ENCODE measurements around the gene BBS12.

The BBS12 gene

DNA sequence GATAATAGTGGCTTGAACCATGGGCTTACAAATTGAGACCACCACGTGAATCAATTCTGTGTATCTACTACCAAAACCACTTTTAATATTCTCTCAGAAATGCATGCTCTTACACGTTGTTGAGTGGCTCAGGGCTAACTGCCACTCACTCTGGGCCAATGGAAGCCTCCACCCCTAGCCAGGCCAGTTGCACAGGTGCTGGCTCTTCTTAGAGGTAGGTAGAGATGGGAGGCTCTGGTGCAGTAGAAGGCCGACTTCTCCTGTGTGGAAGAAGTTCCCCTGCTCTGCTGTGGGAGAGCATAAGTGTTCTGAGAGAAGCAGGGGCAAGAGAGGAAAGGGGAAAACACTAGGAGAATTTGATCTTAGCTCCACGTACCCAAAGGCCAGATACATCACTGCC, 25.0 kb upstream of the BBS12 start:
- Histone ChIP-seq H3K4me3 (IDR thresholded peaks at IDR 0.05; ENCODE audit: insufficient read depth, low read depth, low read length) (no peak overlapping the region), H2AFZ (ENCODE audit: low read depth) (no peak overlapping the region), H3K4me2 (no peak overlapping the region), H4K20me1 (ENCODE audit: insufficient read depth) (no peaks in the 10 kb centered on the region), H3K36me3 (ENCODE audit: insufficient read depth) (no peaks in the 10 kb centered on the region), H3K27me3 (ENCODE audit: insufficient read depth, low read depth) (no peaks in the 10 kb centered on the region), H3K9ac (no peak overlapping the region), H3K27ac (no peak overlapping the region), H3K4me1 (ENCODE audit: low read depth, poor library complexity, severe bottlenecking) (peaks cover 4% of the 10 kb centered on the region), H3K79me2 (ENCODE audit: insufficient read depth, low read depth) (no peaks in the 10 kb centered on the region)
- TF ChIP-seq, protein P1, sequence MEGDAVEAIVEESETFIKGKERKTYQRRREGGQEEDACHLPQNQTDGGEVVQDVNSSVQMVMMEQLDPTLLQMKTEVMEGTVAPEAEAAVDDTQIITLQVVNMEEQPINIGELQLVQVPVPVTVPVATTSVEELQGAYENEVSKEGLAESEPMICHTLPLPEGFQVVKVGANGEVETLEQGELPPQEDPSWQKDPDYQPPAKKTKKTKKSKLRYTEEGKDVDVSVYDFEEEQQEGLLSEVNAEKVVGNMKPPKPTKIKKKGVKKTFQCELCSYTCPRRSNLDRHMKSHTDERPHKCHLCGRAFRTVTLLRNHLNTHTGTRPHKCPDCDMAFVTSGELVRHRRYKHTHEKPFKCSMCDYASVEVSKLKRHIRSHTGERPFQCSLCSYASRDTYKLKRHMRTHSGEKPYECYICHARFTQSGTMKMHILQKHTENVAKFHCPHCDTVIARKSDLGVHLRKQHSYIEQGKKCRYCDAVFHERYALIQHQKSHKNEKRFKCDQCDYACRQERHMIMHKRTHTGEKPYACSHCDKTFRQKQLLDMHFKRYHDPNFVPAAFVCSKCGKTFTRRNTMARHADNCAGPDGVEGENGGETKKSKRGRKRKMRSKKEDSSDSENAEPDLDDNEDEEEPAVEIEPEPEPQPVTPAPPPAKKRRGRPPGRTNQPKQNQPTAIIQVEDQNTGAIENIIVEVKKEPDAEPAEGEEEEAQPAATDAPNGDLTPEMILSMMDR (conservative IDR thresholded peaks at IDR 0.05; ENCODE audit: low read depth, low read length) = no peak

DNA sequence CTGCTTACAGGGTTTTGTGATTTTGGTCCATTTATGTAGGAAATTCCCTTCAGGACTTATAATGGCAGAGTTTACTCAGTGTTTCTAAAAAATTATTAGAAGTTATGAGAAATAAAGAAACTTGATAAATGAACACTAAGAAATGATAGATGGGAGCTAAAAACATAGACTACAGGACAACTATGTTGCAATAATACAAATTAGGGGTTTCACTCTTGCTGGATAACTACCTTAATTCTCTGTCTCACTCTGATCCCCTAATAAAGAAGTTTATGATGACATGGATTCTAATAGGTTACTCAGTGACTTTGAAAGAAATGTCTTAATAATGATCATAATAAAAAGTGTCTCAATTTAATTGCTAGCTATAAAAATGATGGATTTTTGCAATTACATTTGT, 23.3 kb upstream of the BBS12 start:
- TF ChIP-seq, protein P1 (conservative IDR thresholded peaks at IDR 0.05; ENCODE audit: low read depth, low read length) = no peak
- H3K27ac ChIP-seq = no peak overlapping the region
- H3K4me3 ChIP-seq (IDR thresholded peaks at IDR 0.05; ENCODE audit: insufficient read depth, low read depth, low read length) = no peak overlapping the region
- no peak overlapping the region for H3K4me2 ChIP-seq
- no peaks in the 10 kb centered on the region for H3K27me3 ChIP-seq (ENCODE audit: insufficient read depth, low read depth)
- no peak overlapping the region for H2AFZ ChIP-seq (ENCODE audit: low read depth)
- peaks cover 10% of the 10 kb centered on the region for H3K4me1 ChIP-seq (ENCODE audit: low read depth, poor library complexity, severe bottlenecking)
- H3K79me2 ChIP-seq (ENCODE audit: insufficient read depth, low read depth) = no peaks in the 10 kb centered on the region
- H3K36me3 ChIP-seq (ENCODE audit: insufficient read depth) = no peaks in the 10 kb centered on the region
- H4K20me1 ChIP-seq (ENCODE audit: insufficient read depth) = no peaks in the 10 kb centered on the region
- H3K9ac ChIP-seq = no peak overlapping the region

DNA sequence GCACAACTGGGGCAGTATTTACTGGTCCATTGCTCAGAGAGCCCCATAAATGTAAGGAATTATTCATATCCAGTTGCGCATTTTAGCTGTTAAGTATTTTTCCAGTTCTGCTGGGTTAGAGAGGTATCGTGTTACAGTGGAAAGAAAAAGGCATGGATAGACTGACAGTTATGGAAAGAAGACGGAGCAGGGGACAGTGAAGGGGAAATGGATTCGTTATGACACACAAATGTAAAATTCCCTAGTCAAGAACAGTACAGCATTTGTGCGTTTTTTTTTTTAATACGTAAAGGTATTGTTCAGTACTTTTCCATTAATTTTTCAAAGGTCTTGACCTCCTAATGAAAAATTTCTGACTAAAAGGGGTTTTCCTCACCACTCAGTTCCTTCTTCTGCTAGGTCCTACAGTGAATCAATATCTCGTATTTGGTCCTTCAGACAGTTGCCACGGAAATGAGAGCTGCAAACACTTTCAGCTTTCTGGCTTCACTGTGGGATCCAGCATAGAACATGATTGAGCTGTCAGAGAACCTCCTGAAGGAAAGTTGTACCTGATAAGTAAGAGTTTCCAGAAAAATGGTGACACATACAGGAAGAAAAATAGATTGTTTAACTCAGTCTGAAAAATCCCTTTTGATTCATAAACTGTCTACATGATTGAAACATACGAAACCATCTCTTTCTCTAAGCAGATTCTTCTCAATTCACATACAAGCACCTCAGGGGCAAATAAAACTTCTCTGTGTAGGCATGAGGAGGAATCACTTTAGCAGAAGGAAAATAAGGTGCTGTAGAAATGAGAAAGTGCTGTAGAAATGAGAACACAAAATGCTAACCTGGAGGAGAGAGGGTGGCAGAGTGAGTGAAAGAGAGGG, 21.8 kb upstream of the BBS12 start:
- Histone ChIP-seq H3K27me3 (ENCODE audit: insufficient read depth, low read depth) (no peaks in the 10 kb centered on the region), H3K36me3 (ENCODE audit: insufficient read depth) (no peaks in the 10 kb centered on the region), H3K9ac (no peak overlapping the region), H2AFZ (ENCODE audit: low read depth) (no peak overlapping the region), H3K4me2 (no peak overlapping the region), H3K4me3 (IDR thresholded peaks at IDR 0.05; ENCODE audit: insufficient read depth, low read depth, low read length) (no peak overlapping the region), H3K4me1 (ENCODE audit: low read depth, poor library complexity, severe bottlenecking) (peaks cover 13% of the 10 kb centered on the region), H3K27ac (no peak overlapping the region), H4K20me1 (ENCODE audit: insufficient read depth) (no peaks in the 10 kb centered on the region), H3K79me2 (ENCODE audit: insufficient read depth, low read depth) (no peaks in the 10 kb centered on the region)
- TF ChIP-seq, protein P1 (conservative IDR thresholded peaks at IDR 0.05; ENCODE audit: low read depth, low read length) = no peak

GRCh38 chr4:122711919-122712318, 20.6 kb upstream of the BBS12 start:
- no peak overlapping the region for H3K27ac ChIP-seq
- H4K20me1 ChIP-seq (ENCODE audit: insufficient read depth) = no peaks in the 10 kb centered on the region
- no peak overlapping the region for H3K4me2 ChIP-seq
- H3K4me1 ChIP-seq (ENCODE audit: low read depth, poor library complexity, severe bottlenecking) = peaks cover 23% of the 10 kb centered on the region
- no peaks in the 10 kb centered on the region for H3K27me3 ChIP-seq (ENCODE audit: insufficient read depth, low read depth)
- H3K4me3 ChIP-seq (IDR thresholded peaks at IDR 0.05; ENCODE audit: insufficient read depth, low read depth, low read length) = no peak overlapping the region
- H3K79me2 ChIP-seq (ENCODE audit: insufficient read depth, low read depth) = no peaks in the 10 kb centered on the region
- H2AFZ ChIP-seq (ENCODE audit: low read depth) = no peak overlapping the region
- TF ChIP-seq, protein P1 (conservative IDR thresholded peaks at IDR 0.05; ENCODE audit: low read depth, low read length) = no peak
- H3K36me3 ChIP-seq (ENCODE audit: insufficient read depth) = no peaks in the 10 kb centered on the region
- no peak overlapping the region for H3K9ac ChIP-seq

Data from KMS-11 (cell line).